Ammon's horn (tissue), 1 donor: ENCODE results near the gene EIF4H.
"Not testable (repeated sequence)": the region's sequence is repeated elsewhere in the genome, so short reads cannot be mapped to it uniquely, and the experiment has no call there.

Source experiments
- DNase-seq: peaks from one replicate; pipeline ENCODE4 v3.0.0-alpha.2; 2016; ENCODE audit warnings: low spot score

The EIF4H gene

DNA sequence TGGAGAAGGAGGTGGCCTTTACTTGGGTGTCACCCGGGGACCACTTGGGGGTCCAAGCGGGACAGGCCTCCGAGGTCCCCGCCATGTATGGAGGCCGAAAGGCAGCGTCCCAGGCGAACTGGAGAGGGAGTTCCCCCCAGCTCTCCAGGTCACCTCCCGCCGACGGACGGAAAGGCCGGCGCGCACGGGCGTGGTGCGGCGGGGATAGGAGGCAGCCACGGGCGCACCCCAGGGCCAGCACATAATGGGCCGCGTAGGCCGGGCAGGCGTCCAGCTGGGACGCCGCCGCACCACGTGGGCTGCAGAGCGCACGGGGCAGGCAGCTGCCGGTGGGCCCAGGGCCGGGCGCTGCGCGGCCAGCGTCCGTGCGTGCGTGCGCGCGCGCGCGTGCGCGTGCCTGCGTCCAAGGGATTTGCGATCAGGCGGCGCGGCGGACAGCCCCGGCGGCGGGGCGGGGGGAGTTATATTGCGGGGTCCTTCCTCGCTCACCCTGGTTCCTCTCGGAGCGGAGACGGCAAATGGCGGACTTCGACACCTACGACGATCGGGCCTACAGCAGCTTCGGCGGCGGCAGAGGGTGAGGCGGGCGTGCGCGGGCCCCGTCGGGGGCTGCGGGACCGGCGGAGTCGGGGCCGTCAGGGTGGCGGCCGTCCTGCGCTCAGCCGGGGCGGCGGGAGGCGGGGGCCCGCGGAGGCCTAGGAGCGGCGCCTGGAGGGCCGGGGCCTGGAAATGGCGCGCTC is at the start of gene EIF4H:
TSS of gene EIF4H (plus strand) at position 491 of the 740 bp plus-strand sequence. CDS start at position 519, 28 bp downstream.
- DNase-seq: peak; percentile 94

DNA sequence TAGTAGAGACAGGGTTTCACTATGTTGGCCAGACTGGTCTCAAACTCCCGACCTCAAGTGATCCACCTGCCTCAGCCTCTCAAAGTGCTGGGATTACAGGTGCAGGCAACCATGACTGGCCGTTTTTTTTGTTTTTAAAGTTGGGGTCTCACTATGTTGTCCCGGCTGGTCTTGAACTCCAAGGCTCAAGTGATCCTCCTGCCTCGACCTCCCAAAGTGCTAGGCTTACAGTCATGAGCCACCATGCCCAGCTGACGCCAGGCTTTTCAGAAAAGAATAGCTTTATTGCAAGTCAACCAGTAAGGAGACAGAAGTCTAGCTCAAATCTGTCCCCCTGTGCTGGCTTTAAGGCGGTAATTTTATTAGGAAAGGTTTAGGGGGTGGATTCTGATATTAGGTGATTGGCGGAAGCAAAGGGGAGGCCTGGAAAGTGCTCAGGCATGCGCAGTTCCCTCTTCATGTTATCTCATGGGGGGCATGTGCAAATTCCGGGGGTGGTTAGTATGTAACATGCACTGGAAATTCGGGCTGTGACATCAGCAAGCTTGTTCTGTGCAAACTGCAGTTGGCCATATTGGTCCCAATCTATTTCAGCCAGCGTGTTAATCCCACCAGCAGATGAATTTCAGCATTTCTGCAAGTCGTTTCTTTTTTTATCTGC is 47.8 kb upstream of the EIF4H start:
- DNase-seq: no peak

DNA sequence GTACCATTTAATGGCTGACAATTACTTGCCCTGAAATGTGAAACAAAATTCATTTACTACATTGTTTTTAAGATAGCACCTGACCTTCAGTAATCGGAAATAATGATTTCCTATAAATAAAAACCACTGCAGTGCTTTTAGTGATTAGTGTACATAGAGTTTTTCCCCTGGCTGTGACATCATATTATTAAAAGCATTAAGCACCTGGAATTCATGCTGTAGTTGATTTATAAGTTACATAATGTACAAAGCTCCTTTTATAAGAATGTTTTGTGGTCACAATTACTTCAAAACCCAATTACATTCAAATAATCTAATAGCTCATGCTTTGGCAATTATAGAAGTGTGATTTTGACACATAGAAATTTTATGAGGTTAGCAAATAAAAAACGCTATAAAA is 44.3 kb upstream of the EIF4H start:
- no peak for DNase-seq

DNA sequence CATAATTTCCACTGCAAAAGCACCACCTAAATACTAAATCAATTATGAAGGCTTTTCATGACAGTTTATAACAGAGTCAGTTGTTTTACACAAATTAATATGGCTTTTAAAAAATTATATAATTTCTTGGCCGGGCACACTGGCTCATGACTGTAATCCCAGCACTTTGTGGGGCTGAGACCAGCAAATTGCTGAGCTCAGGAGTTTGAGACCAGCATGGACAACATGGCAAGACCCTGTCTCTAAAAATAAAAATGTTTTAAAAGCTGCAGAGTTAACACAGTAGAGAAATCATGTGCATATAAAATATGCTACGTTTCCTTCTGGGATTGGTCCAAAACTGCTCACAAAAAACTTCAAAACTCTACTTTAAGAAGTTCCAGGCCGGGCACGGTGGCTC is 43.6 kb upstream of the EIF4H start:
- DNase-seq: no peak

DNA sequence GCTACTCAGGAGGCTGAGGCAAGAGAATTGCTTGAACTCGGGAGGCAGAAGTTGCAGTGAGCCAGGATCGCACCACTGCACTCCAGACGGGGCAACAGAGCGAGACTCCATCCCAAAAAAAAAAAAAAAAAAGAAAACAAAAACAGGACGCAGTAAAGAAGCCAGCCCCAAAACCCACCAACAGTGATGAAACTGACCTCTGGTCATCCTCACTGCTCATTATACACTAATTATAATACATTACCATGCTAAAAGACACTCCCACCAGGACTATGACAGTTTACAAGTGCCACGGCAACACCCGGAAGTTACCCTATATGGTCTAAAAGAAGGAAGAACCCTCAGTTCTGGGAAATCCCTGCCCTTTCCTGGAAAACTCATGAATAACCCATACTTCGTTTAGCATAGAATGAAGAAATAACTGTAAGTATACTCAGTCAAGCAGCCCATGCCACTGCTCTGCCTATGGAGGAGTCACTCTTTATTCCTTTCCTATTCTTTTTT is 40.0 kb upstream of the EIF4H start:
- no peak for DNase-seq

DNA sequence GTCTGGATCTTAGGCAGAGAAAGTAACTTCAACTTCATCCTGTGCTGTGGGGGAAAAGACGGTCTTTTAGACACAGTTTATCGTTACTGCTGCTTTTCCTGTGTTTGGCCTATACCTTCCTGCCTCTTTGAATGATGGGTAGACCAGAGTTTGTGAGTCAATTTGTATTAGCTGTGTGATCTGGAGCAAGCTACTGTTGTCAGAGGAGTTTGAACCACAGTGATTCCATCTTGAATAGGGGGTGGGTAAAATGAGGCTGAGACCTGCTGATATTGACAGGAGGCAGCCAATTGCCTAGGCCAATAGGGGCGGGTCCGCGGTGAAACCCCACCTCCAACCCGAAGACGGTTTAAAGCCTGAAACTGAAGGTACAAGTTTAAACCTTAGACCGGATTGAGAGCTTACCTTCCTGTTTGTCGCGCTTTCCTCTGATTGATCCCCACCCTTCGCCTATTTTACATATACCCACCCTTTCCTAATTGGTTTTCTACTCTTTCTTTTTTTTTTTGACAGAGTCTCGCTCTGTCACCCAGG is 35.8 kb upstream of the EIF4H start:
- DNase-seq: no peak

DNA sequence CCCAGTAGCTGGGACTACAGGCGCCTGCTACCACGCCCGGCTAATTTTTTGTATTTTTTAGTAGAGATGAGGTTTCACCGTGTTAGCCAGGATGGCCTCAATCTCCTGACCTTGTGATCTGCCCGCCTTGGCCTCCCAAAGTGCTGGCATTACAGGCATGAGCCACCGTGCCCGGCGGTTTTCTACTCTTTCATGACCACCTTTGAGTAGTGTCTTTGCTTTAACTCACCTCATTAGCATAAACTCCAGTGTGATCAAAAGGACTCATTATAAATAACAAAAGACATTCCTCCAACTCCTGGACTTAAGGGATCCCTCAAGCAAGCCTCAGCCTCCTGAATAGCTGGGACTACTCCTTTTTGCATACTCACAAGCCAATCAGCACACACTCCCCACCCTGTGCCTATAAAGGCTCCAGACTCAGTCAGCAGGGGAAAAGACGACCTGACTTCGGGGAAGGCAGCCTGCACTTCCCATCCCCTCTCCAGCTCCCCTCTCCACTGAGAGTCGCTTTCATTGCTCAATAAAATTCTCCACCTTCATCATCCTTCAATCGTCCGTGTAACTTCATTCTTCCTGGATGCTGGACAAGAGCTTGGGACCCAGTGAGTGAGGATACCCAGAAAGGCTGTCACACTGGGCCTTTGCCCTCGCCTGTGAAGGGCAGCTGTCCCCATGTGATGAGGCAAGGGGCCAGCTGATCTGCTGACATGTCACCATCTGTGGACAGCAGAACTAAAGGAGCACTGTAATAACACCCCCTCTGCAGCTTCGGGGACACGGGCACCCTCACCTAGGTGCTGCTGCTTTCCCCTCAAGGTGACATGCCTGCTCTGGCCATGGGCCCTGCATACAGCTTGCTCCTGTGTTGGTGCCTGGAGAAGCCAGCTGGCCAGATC is 35.0 kb upstream of the EIF4H start:
- DNase-seq: no peak

DNA sequence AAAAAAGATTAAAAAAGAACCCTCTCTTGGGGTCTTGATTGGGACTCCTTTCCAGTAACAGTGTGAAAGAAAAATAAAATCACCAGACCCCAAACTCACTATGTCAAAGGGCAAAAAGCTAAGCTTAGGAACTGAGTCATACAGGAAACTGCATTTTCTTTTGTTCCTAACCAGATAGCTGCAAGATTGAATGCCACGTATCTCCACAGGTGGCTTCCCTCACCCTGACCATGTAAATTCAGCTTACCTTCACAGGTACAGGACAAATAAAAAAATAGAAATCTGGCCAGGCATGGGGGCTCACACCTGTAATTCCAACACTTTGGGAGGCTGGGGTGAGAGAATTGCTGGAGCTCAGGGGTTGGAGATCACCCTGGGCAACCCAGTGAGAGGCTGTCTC is 32.5 kb upstream of the EIF4H start:
- DNase-seq: no peak

DNA sequence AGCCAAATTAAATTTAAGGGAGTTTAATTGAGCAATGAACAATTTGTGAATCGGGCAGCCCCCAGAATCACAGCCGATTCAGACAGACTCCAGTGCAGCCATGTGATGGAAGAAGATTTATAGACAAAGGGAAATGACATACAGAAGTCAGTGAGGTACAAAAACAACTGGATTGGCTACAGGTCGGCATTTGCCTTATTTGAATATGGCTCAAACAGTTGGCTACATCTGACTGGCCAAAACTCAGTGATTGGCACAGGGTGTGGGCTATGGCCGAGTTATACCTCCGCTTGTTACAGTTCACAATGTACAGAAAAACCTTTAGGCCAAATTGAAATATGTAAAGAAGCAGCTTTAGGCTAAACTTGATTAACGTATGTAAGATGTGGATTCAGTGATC is 30.8 kb upstream of the EIF4H start:
- no peak for DNase-seq

DNA sequence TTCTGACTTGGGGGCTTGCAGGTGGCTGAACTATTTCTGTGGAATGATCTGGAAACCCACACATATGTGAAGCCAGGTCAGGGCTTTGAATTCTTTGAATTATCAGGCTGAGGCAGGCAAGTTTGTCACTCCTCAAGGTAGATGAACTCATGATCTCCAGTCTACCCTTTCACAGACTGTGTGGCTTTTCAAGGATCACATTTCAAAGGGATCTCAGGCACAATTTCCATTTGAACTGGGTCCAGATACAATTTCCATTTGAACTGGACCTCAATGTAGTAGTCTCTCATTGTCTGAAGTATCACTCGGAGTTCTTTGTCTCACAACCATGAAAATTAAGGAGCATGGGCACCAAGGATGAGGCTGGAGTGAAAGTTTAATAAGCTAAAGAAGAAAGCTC is 25.7 kb upstream of the EIF4H start:
- no peak for DNase-seq

DNA sequence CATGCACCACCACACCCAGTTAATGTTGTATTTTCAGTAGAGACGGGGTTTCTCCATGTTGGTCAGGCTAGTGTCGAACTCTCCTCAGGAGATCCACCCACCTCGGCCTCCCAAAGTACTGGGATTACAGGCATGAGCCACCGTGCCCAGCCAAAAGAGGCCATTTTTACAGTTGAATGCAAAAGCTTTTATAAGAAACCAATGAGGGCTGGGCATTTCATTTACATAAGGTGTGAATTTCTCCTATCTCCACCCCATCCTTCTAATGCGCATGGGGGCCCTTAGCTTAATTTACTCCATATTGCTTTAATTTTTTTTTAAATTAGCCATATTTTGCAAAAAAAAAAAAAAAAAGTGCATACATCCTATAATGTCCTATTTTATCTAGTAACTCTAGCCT is 25.1 kb upstream of the EIF4H start:
- no peak for DNase-seq

DNA sequence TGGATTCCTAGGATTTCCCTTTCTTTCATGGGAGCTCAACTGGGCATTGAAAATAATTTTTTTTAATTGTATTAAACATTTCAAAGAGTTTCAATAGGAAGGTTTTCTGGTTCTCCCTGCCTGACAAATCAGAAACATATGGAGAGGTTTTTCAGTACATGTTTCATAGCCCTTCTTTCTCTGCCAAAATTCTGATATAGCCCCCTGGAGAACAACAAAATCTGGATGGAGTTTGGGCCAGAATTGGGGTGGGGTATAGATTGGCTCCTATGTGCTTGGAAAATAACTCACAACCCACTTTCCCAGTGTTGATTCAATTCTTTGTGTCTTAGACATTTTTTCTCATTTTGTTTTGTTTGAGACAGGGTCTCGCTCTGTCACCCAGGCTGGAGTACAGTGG is 24.6 kb upstream of the EIF4H start:
- DNase-seq: no peak

DNA sequence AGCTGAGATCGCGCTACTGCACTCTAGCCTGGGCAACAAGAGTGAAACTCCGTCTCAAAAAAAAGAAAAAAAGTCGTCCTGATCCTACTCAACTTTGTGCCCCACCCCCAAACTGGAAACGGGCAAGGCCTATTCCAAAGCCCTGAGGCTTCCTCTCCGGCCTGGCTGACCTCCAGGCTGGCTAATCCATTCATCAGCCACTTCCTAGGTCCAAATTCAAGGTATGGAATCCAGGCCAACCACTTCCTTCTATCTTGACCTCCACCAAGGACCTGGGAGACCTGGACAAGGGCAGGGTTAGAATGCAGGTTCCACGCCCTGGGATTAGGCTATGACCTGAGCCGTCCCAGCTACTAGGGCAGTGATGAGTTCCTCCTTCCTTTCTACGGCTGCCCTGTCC is 20.4 kb upstream of the EIF4H start:
- no peak for DNase-seq

DNA sequence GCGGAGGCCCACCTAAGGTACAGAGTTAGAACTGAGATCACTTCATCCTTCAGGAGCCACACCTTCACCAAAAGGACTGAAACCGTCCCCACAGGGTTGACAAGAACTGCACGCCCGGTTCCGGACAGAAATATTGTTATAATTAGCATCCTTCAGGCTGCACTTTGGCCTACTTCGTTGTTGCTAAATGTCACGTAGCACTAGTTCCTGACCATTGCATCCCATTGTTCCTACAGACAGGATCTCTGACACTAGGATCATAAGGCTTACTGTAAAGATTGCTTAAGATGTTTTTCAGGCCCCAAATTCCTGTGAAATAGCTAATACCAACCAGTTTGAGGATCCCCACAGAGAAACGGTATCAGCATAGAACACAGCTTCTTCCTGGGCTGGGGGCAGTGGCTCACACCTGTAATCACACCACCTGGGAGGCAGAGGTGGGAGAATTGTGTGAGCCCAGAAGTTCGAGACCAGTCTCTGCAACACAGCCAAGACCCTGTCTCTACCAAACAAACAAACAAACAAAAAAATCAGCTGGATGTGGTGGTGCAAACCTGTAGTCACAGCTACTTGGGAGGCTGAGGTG is 18.3 kb upstream of the EIF4H start:
- no peak for DNase-seq

DNA sequence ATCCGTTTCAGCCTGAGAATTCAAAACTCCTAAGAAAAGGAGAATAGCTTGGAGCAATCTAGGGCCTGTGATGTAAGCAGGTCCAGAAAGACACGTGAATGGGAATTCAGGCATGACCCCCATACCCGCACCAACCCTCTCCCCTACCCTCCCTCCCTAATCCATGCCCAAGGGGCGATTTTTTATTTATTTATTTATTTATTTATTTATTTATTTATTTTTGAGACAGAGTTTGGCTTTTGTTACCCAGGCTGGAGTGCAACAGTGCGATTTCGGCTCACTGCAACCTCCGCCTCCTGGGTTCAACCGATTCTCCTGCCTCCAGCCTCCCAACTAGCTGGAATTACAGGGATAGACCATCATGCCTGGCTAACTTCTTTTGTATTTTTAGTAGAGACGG is 16.6 kb upstream of the EIF4H start:
- no peak for DNase-seq

DNA sequence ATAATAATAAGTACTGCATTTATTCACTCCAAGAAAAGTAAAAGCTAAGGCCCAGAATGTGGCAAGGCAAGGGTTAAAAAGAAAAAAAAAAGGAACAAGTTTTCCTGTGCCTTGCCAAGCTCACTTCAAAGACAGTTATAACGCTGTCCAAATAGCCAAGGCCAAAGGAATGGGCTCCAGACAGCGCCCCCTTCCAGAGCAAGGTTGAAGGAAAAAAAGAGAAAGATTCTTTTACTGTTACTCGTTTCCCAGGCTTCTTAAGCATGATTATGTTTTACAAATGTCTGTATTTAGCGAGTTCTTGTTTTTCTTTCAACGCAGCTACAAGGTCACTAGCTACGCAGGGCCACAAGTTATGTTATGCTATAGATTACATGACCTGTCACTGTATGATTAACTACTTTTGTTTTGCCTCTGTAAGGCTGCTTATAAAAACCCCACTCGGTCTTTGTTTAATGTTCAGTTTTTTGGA is 9.1 kb upstream of the EIF4H start:
- no peak for DNase-seq

DNA sequence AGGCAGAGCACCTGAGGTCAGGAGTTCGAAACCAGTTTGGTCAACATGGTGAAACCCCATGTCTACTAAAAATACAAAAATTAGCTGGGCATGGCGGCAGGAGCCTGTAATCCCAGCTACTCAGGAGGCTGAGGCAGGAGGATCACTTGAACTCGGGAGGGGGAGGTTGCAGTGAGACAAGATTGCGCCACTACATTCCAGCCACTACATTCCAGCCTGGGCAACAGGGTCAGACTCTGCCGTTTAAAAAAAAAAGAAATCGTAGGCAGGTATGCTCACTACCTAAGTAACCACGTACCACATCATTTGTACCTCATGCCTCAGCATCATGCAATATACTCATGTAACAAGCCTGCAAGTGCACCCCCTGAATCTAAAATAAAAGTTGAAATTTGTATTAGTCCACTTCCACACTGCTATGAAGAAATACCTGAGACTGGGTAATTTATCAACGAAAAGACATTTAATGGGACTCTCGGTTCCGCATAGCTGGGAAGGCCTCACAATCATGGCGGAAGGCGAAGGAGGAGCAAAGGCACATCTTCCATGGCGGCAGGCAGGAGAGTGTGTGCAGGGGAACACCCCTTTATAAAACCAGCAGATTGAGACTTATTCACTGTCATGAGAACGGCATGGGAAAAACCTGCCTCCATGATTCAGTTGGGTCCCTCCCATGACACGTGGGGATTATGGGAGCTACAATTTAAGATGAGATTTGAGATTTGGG is 8.1 kb upstream of the EIF4H start:
- no peak for DNase-seq

DNA sequence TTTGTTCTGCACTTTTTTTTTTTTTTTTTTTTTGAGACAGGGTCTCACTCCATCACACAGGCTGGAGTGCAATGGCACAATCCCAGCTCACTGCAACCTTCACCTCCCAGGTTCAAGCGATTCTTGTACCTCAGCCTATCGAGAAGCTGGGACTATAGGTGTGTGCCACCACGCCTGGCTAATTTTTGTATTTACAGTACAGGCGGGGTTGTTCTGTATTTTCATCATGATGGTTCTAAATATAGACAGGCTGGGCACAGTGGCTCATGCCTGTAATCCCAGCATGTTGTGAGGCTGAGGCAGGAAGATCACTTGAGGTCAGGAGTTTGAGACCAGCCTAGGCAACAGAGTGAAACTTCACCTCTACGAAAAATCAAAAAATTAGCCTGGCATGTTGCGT is 6.8 kb upstream of the EIF4H start:
- not testable (repeated sequence) for DNase-seq

DNA sequence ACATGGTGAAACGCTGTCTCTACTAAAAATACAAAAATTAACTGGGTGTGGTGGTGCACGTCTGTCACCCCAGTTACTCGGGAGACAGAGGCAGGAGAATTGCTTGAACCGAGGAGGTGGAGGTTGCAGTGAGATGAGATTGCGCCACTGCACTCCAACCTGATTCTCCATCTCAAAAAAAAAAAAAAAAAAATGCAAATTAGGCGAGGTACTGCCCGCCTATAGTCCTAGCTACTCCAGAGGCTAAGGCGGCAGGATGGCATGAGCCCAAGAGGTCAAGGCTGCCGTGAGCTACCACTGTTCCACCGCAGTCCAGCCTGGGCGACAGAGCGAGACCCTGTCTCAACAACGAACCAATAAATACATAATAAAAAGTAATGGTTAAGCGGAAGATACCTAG is 1.1 kb upstream of the EIF4H start:
- no peak for DNase-seq

DNA sequence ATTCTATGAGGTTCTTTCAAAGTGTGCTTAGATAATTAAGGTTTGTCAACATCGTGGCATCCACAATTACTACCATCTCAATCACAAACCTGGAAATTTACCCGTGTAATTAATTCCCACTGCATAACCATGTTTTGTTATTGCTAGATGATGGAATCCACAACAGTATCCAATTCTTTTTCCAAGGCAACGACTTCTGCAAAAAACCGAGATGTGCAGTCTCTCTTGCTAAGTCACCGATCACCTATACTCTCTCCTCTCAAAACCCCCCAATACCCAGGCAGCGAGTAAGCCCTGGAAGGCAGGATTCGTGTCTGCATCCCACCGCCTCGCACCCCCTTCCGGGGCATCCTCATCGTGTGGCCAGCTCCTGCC is 678 bp upstream of the EIF4H start:
- DNase-seq: no peak

DNA sequence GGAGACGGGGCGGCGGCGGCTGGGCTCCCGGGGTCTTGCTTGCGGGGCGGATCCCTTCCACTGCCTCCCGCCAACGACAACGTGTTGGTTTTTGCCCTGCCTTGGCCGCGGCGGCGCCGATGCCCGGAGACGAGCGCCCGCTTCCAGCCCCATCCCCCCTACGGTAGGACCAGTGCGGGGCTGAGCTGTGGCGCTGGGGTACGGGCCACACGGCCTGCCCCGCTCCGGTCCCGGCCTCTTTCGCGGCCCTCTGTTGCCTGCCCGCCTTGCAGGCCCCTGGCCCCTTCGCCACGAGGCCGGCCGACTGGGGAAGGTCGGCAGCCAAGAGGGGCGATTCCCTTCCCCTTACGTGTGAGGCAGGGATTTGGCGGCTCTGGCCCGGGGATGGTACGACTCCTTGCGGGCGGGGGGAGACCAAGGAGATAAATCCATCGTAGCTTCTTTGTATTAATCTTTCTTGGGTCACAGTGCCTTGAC is 488 bp downstream of the EIF4H start:
- peak; percentile 36 for DNase-seq
